NCI-H524 treated with DMSO at 0.1 percent for 48 hours (cell line): ENCODE measurements around the gene PSG1.
"Not testable (repeated sequence)": the region's sequence is repeated elsewhere in the genome, so short reads cannot be mapped to it uniquely, and the experiment has no call there.

Experiments used
- DNase-seq: peaks from one replicate; lab custom pipeline; 2025; lab: John Stamatoyannopoulos, UW

PSG1 gene

DNA sequence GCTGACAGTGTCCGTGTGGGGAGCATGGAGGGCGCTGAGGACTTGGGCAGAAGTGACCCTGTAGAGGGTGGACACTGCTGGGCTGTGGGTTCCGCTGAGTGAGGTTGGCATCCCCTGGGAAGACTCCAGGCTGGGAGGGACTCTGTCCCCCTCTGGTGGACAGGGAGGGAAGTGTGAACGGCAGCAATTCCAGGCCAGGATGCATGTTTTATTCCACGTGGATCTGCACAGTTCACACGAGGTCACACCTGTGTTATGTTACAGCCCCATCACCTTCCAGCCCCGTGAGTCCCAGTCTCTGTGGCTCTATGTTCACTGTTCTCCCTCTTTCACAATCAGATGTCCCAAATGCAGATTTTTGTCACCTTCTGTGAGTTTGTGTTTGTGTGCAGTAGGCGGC is 1.8 kb upstream of the PSG1 start:
- not testable (repeated sequence) for DNase-seq

DNA sequence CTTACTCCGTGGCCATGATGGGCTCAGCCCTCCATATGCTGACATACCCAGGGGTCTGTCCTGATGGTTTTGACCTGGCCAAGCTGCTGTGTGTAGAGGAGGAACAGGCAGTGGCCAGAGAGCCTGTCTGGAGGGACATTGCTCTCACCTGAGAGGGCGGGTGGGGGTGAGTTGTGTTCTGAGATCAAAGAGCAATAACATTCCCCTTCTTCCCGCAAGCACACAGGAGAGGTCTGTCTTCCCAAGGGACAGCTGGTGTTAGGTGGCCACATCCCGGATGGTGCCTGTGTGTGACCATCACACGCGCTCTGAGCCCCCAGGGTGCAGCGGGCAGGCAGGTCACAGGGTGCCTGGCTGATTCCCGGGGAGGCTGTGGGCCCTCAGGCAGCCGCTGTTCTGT is 1.1 kb upstream of the PSG1 start:
- DNase-seq, result not testable (repeated sequence)

DNA sequence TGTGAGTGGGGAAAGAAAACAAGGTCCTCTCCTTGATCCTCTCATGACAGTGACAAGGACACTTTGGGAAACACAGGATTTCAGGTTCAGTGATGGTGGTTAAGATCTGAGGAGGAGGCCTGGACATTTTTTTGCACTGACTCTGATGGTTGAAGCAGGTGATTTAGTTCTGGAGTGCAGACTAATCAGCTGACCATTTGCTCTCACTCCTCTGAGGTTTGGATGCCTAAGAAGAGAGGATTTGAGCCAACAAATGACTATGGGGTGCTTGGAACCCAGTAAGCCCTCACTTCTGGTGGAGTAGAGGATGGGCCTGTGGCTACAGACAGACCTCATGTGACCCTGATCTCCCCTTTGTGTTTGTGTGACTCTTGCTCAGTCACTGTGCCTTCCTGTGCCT is 2.9 kb downstream of the PSG1 start:
- DNase-seq, result not testable (repeated sequence)

- not testable (repeated sequence) for DNase-seq
Measured at GRCh38 chr19:42875881-42876280, 3.6 kb downstream of the PSG1 start.

GRCh38 chr19:42874901-42875813 is 4.4 kb downstream of the PSG1 start:
- DNase-seq, result not testable (repeated sequence)

DNA sequence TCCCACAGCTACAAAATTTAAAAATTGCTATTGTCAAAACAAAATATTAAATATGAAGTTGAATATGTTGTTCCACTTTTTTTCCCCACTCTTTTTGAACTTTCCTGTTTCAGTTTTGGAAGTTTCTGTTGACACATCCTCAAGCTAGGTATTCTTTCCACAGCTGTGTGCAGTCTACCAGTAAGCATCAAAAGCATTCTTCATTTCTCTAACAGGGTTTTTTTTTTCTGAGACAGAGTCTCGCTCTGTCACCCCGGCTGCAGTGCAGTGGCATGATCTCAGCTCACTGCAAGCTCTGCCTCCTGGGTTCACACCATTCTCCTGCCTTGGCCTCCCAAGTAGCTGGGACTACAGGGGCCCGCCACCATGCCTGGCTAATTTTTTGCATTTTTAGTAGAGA is 5.4 kb downstream of the PSG1 start:
- DNase-seq, result not testable (repeated sequence)

DNA sequence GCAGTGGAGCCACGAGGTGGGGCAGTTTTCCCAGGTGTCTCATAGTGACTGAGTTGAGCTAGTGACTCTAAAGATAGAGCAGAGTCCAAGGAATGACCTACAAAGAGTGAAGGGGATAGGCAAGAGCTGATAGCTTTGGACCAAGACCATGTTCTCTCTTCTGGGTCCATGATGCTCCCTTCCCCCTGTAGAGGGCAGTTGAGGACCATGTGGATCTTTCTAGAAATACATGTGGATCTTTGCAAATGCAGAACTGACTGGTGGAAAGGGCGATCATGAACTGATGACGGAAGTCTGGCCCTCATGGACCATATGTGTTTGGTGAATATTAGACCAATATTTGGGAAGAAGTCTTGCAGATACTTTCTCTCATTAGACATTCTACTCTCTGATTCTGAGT is 6.9 kb downstream of the PSG1 start:
- no peak for DNase-seq

DNA sequence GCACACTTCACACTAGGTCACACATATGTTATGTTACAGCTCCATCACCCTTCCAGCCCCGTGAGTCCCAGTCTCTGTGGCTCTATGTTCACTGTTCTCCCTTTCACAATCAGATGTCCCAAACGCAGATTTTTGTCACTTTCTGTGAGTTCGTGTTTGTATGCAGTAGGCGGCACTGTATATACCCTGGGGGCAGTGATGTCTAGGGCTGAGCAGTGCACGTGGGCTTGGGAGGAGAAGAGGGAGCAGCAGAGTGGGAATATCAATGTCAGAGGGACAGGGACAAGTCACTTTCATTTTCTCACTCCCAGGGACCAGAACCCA is 22.0 kb downstream of the PSG1 start:
- DNase-seq, result no peak

- DNase-seq, result not testable (repeated sequence)
Measured at GRCh38 chr19:42856866-42857543, 22.5 kb downstream of the PSG1 start.

- not testable (repeated sequence) for DNase-seq
Measured at GRCh38 chr19:42854745-42855144, 24.8 kb downstream of the PSG1 start.

DNA sequence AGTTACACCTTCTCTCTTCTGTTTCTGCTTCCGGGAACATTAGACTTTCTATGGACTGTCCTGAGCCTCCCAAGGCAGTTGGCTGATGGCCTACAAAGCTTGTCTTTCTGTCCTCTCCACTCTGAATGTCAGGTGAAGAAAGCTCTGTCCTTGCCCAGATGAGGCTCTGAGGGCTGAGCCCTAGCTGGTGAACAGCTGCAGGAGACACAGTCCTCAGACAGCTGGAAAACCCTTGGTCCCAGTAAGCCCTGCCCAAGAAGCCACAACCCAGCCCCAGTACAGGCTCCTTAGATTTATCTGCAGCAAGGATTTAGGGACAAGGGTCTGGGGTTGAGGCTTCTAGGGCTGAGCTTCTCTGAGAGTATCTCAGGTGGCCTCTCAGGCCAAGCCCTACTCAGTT is 26.3 kb downstream of the PSG1 start:
- not testable (repeated sequence) for DNase-seq

GRCh38 chr19:42852821-42853220 is 26.7 kb downstream of the PSG1 start:
- not testable (repeated sequence) for DNase-seq

GRCh38 chr19:42851718-42852280 is 27.7 kb downstream of the PSG1 start:
- DNase-seq, result not testable (repeated sequence)

DNA sequence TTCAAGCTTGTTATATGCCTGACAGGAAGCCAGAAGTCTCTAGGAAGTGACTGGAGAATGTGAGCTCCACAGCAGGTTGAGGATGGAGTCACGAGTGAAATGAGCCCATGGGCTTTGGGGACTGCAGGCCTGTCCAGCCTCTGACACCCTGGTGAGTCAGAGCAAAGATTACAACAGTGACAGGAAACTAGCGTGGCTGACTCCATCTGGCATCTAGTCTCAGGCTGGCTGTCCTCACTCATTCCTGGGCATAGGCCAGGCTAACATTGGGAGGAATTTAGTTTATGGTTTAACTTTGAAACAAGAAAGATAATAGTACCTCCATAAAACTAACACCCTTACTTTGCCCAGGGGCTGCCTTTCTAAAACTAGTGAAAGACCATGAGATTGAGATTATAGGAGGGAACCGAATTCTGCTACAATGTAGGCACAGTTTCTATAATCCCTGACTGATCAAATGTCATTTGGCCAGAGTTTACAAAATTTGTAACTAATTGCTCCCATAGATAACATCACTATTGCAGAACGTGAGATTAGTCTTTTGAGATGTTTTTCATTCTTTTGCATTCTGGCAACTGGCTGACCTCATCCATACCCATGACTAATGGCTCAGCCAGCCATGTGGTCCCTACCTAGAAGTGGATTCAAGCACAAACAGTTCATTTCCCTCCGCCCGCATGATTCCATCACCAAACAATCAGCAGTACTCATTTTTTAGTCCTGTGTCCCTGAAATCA is 28.4 kb downstream of the PSG1 start:
- no peak for DNase-seq

GRCh38 chr19:42846597-42846996 is 32.9 kb downstream of the PSG1 start:
- DNase-seq, result no peak

- DNase-seq, result not testable (repeated sequence)
Measured at GRCh38 chr19:42843631-42844030, 35.9 kb downstream of the PSG1 start.

GRCh38 chr19:42832746-42833442 is 46.6 kb downstream of the PSG1 start:
- DNase-seq, result not testable (repeated sequence)

- DNase-seq, result not testable (repeated sequence)
Measured at GRCh38 chr19:42832023-42832680, 47.4 kb downstream of the PSG1 start.

DNA sequence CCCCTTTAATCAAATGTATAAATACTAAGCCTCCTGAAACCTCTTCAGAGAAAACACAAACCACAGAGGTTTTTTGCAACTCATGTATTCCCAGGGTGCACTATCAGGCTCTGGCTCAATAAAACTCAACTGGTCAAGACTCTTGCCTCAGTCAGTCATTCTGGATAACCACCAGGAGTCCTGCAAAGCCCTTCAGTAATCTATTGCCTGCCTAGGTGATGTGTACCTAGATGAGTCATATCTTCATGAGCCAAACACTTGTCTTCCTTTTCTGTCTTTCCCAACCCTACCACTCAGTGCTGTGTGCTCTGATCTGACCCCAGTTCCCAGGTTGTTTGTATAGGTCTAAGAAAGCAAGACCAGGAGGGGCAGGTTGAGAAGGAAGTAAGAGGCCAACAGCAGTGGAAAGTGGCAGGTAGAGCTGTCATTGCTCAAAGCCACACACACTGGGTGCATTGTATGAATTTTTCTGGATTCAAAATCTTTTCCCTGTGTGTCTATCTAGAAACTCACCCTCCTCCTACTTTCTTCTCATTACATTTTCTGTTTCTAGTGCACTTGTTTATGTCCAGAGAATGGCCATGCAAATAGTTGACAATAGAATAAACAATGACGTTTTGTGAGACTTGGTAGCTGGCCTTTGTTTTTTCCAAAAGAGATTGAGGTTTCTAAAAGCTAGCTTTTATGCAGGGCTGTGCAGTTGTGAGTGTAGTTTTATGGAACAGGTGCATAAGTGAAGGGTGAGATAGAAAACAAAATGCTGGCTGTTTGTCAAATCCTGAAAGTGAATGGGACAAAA is 48.1 kb downstream of the PSG1 start:
- no peak for DNase-seq

DNA sequence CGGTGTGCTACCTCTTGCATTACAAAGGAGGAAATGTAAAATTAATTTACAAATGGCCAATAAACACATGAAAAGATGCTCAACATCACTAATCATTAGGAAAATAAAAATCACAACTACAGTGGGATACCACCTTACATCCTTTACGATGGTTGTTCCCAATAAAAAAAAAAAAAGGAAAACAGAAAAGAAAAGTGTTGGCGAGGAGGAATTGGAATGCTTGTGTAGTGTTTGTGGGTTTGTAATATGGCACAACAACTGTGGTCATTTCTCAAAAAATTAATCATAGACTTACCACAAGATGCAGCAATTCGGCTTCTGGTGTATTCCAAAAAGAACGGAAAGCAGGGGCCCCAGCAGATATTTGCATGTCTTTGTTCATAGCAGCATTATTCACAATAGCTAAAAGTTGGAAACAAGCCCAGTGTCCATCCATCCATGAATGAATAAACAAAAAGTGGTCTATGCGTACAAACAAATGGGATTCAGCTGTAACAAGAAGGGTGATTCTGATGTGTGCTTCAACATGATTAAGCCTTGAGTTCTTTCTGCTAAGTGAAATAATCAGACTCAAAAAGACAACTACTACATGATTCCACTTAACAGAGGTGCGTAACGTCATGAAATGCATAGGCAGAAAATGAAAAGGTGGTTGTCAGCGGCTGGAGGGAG is 58.1 kb downstream of the PSG1 start:
- DNase-seq, result not testable (repeated sequence)
